Lower leg skin (tissue), 3 donors: Measurements from ENCODE around the gene IFITM1.

Source experiments
- POLR2A ChIP-seq, 2 donors: fragments of 450-650 bp; IDR thresholded peaks; one replicate each; pipeline ENCODE4 v1.6.1; 2016 to 2017; ENCODE audit warnings: antibody characterized with exemption in 2 of 2, mild to moderate bottlenecking in 1 of 2, moderate library complexity in 1 of 2
- TF ChIP-seq, protein P1 (sequence below), 3 donors: fragments of 450-650 bp; IDR thresholded peaks; one replicate each; pipeline ENCODE4 v1.5.1; 2016; ENCODE audit warnings: antibody characterized with exemption in 3 of 3, mild to moderate bottlenecking in 3 of 3, moderate library complexity in 2 of 3

DNA sequence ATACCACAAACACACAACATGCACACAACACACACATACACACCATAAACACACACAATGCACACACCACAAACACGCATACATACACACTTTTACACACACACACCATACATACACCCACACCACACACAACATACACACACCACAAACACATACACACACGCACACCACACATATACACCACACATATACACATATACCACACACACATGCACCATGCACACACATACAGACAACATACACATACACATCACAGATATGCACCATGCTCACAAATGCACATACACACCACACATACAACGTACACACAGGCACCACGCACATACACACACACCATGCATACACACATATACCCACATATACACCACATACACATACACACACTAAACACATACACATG, 43.7 kb downstream of the IFITM1 start:
- TF ChIP-seq POLR2A (IDR thresholded peaks at IDR 0.05) = no peak
- TF ChIP-seq, protein P1, sequence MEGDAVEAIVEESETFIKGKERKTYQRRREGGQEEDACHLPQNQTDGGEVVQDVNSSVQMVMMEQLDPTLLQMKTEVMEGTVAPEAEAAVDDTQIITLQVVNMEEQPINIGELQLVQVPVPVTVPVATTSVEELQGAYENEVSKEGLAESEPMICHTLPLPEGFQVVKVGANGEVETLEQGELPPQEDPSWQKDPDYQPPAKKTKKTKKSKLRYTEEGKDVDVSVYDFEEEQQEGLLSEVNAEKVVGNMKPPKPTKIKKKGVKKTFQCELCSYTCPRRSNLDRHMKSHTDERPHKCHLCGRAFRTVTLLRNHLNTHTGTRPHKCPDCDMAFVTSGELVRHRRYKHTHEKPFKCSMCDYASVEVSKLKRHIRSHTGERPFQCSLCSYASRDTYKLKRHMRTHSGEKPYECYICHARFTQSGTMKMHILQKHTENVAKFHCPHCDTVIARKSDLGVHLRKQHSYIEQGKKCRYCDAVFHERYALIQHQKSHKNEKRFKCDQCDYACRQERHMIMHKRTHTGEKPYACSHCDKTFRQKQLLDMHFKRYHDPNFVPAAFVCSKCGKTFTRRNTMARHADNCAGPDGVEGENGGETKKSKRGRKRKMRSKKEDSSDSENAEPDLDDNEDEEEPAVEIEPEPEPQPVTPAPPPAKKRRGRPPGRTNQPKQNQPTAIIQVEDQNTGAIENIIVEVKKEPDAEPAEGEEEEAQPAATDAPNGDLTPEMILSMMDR (IDR thresholded peaks at IDR 0.05) = no peak
